ENCODE measurements around the gene GRAMD4. TPM values are rescaled to one million over a fixed set of nuclear protein-coding genes. Genes with fewer than 3 reads are reported as not detected.

Gene GRAMD4
- polyA plus RNA-seq, 3 donors: 21.6 to 24.4 (median 22.8) TPM

DNA sequence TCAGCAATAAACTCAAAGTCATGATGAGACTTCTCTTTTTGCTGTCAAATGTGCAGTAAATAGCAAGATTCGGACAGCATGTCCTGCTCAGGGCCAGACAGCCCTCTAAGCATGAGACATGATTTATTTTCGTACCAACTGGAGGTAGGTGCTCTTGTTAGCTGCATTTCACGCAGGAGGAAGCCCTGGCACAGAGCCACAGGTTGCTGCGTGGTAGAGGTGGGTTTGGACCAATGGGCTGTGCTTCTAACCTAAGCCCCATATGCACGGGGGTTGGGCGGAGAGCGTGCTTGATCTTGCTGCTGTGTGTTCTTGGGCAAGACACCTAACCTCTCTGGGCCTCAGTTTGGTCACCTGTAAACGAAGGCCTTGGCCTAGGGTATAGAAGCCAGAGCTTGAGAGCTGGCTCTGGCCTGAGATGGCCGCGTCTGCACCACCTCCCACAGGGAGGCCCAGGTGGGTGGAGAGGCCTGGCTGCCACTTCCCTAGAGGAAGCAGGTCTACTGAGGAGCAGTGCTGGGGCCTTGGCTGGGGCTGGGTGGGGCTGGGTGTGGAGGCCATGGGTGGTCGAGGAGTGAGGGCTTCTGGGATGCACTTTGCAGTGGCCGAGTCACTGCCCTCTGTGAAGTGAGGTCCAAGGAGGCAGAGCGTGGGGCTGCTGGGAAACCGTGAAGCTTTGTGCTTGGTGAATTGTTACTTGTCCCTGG, 38.5 kb upstream of the GRAMD4 start:
- no peak for DNase-seq

- DNase-seq: no peak
These were observed 37.8 kb upstream of the GRAMD4 start for GRCh38 chr22:46582281-46582933.

DNA sequence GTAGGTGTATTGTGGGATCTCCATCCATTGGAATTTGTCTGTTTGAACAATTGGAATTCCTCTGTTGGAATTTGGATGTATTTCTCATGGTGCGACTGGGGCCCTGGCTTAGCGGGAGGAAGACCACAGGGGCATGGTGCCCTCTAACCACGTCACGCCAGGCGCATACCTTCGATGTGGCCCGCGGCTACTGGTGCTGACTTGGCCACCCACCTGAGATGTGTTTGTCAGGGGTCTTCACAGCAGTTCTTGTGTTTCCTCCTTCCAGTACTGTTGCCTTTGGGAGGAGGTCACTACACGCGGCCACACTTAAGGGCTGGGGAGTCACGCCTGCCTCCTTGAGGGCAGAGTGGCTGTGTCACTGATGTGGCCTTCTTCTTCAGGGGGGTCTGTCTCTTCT, 36.6 kb upstream of the GRAMD4 start:
- DNase-seq: no peak

GRCh38 chr22:46584081-46584921, 35.9 kb upstream of the GRAMD4 start:
- DNase-seq: no peak

DNA sequence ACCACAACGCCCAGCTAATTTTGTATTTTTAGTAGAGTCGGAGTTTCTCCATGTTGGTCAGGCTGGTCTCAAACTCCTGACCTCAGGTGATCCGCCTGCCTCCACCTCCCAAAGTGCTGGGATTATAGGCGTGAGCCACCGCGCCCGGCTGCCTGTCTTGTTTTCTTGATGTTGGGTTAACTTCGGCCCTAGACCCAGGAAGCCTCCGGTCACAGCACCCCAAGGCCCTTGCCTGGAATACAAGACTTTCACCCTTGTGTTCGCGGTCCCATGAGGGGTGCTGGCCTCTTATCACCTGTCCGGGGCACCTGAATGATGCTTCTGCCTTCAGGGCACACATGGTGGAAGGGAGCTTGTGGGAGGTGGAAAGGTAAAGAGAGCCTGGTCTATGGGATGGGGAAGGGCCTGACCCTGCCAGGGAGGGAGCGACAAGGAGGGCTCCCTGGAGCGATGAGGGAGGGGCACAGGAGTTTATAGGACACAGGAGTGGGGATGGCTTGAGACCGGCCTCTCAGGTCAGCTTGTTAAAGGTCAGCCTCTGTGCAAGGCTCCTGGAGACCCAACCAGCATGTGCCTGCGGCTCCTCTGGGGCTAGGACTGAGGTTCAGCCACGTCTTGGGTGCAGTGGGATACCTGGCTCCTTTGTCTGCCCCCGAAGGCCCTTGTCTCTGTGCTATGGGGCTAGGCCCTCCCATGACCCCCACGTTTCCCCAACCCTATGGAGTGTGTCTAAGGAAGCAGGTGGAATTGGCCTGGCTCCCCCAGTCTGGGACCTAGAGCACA, 34.7 kb upstream of the GRAMD4 start:
- no peak for DNase-seq

- DNase-seq: no peak
These were observed 34.1 kb upstream of the GRAMD4 start for GRCh38 chr22:46586123-46586519.

DNA sequence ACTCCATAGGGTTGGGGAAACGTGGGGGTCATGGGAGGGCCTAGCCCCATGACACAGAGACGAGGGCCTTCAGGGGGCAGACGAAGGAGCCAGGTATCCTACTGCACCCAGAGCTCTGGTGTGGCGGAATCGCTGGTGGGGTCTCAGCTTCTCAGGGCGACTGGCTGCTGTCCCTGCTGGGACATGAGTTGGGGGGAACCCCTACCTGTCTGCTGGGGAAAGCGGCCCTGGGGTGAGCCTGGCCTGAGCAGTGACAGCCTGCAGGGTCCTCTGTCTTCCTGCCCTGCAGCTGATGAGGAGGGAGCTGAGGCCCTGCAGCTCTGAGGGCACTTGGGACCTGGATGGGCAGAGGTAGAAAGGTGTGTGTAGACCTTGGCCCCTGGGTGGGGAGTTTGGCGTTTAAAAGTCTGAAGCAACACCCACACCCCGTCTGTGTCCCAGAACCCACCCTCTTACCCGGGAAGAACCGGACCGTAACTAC, 33.6 kb upstream of the GRAMD4 start:
- no peak for DNase-seq

GRCh38 chr22:46587061-46587460, 33.1 kb upstream of the GRAMD4 start:
- no peak for DNase-seq

GRCh38 chr22:46587492-46588278, 32.5 kb upstream of the GRAMD4 start:
- no peak for DNase-seq

- no peak for DNase-seq
These were observed 31.7 kb upstream of the GRAMD4 start for GRCh38 chr22:46588279-46589140.

GRCh38 chr22:46589141-46589748, 30.9 kb upstream of the GRAMD4 start:
- no peak for DNase-seq

- DNase-seq: no peak
These were observed 30.3 kb upstream of the GRAMD4 start for GRCh38 chr22:46589871-46590271.

DNA sequence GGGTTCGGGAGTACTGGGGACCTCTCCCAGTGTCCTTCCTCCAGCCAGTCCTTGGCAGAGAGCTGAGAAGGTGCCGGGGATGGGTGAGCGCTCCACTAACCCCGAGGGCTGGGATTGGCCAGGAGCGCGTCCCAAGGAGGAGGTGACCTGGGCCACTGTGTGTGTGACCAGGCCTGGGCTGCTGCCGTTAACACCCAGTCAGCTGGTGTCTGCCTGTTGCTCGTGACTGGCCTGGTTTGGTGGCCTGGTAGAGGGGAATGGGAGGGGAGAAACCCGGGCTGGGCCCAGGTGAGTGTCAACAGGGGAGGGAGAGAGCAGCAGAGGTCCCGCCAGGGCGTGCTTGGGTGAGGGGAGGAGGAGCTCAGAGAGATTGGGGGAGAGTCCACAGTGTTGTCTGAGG, 29.9 kb upstream of the GRAMD4 start:
- no peak for DNase-seq

- no peak for DNase-seq
These were observed 28.3 kb upstream of the GRAMD4 start for GRCh38 chr22:46591930-46592329.

- no peak for DNase-seq
These were observed 27.8 kb upstream of the GRAMD4 start for GRCh38 chr22:46592390-46592872.

DNA sequence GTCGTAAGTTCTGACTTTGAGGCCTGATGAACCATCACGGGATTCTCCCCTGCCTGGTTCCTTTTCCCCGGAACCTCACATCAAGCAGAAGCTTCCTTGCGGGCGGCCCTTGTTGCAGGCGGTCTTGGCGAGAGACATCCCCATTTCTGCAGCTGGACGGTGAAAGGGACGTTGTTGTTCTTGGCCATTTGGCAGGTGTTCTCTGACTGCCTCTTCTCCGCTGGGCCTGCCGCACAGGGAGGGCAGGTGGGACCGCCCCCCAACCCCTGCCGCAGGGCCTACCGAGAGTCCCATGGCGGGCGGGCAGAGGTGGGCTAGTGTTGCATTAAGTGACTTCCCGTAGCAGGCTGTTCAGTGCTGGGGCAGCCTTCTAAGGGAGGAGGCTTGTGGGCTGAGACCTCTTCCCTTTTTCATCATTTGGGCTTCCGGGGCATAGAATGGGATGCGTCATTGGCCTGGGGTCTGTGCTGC, 26.9 kb upstream of the GRAMD4 start:
- no peak for DNase-seq

- no peak for DNase-seq
These were observed 25.9 kb upstream of the GRAMD4 start for GRCh38 chr22:46593996-46594946.

DNA sequence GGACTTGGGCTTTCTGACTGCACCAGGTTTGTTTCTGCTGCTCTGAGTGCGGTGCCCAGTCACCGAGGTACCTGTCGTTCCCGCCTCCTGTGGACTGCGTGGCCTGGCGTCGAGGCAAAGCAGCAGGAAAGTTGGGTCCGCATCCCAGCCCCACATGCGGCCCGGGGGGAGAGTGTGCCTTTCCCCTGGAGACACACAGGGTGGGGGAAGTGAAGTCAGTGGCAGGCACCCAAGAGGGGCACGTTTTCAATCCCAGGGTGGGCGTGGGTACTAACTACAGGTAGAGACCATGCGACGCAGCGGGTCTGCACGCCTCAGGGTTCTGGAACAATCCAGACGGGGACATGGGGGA, 25.3 kb upstream of the GRAMD4 start:
- DNase-seq: no peak

All from renal pelvis (tissue), 4 donors.